NCI-H2081 treated with DMSO at 0.1 percent for 48 hours (cell line): ENCODE results near the gene PRRT2.
A peak's percentile ranks its signal among the peaks of the same experiment; 100 is the strongest.

Experiments used
- DNase-seq: peaks from one replicate; lab custom pipeline; 2025; lab: John Stamatoyannopoulos, UW

PRRT2 gene

GRCh38 chr16:29862383-29862883 lies 50.4 kb downstream of the PRRT2 start:
- no peak for DNase-seq

GRCh38 chr16:29862884-29863668 lies 51.1 kb downstream of the PRRT2 start, which contains the start of gene CDIPT:
Gene CDIPT, minus strand, starts transcription at chr16:29863226. Its CDS starts 369 bp downstream, at chr16:29862857.
- DNase-seq, result peak; percentile 43

GRCh38 chr16:29863669-29863984 lies 51.6 kb downstream of the PRRT2 start:
- DNase-seq, result no peak

GRCh38 chr16:29864205-29864604 lies 52.2 kb downstream of the PRRT2 start:
- no peak for DNase-seq
